Measurements from ENCODE around the gene NR4A2.

NR4A2 gene

GRCh38 chr2:156332534-156333273 lies at the start of gene NR4A2:
Gene NR4A2 (minus strand): TSS chr2:156332721. CDS start chr2:156330186, 2,535 bp downstream.
- DNase-seq = peak; percentile 92

- no peak for DNase-seq
Observed at GRCh38 chr2:156380117-156380645, 47.7 kb upstream of the NR4A2 start.

GRCh38 chr2:156379714-156380113 lies 47.2 kb upstream of the NR4A2 start:
- no peak for DNase-seq

- no peak for DNase-seq
Observed at GRCh38 chr2:156379071-156379470, 46.5 kb upstream of the NR4A2 start.

- no peak for DNase-seq
Observed at GRCh38 chr2:156366753-156367152, 34.2 kb upstream of the NR4A2 start.

GRCh38 chr2:156363141-156363540 lies 30.6 kb upstream of the NR4A2 start:
- no peak for DNase-seq

- no peak for DNase-seq
Observed at GRCh38 chr2:156356014-156356754, 23.7 kb upstream of the NR4A2 start.

GRCh38 chr2:156352911-156353310 lies 20.4 kb upstream of the NR4A2 start:
- no peak for DNase-seq

- DNase-seq = no peak
Observed at GRCh38 chr2:156350374-156351142, 18.0 kb upstream of the NR4A2 start.

GRCh38 chr2:156349605-156350004 lies 17.1 kb upstream of the NR4A2 start:
- DNase-seq = no peak

GRCh38 chr2:156349161-156349560 lies 16.6 kb upstream of the NR4A2 start:
- DNase-seq = no peak

- DNase-seq = no peak
Observed at GRCh38 chr2:156347431-156347830, 14.9 kb upstream of the NR4A2 start.

GRCh38 chr2:156346731-156347130 lies 14.2 kb upstream of the NR4A2 start:
- no peak for DNase-seq

GRCh38 chr2:156345582-156345981 lies 13.1 kb upstream of the NR4A2 start:
- no peak for DNase-seq

- no peak for DNase-seq
Observed at GRCh38 chr2:156343940-156344301, 11.4 kb upstream of the NR4A2 start.

- no peak for DNase-seq
Observed at GRCh38 chr2:156343096-156343939, 10.8 kb upstream of the NR4A2 start.

GRCh38 chr2:156342254-156343095 lies 10.0 kb upstream of the NR4A2 start:
- DNase-seq = peak; percentile 94

- peak; percentile 91 for DNase-seq
Observed at GRCh38 chr2:156341452-156342253, 9.1 kb upstream of the NR4A2 start.

- no peak for DNase-seq
Observed at GRCh38 chr2:156340804-156341451, 8.4 kb upstream of the NR4A2 start.

GRCh38 chr2:156340377-156340776 lies 7.9 kb upstream of the NR4A2 start:
- DNase-seq = no peak
